COLO668 (cell line): ENCODE data around the gene HERC6.
"Not testable (repeated sequence)": the region's sequence is repeated elsewhere in the genome, so short reads cannot be mapped to it uniquely, and the experiment has no call there.

Experiments used
- DNase-seq: peaks from one replicate; lab custom pipeline; 2025; ENCODE audit not compliant: unreplicated experiment; lab: John Stamatoyannopoulos, UW

HERC6 gene

GRCh38 chr4:88378691-88379559, at the start of gene HERC6:
HERC6 (plus strand) TSS chr4:88378852; CDS start chr4:88378922, 70 bp downstream.
- peak; percentile 80 for DNase-seq

DNA sequence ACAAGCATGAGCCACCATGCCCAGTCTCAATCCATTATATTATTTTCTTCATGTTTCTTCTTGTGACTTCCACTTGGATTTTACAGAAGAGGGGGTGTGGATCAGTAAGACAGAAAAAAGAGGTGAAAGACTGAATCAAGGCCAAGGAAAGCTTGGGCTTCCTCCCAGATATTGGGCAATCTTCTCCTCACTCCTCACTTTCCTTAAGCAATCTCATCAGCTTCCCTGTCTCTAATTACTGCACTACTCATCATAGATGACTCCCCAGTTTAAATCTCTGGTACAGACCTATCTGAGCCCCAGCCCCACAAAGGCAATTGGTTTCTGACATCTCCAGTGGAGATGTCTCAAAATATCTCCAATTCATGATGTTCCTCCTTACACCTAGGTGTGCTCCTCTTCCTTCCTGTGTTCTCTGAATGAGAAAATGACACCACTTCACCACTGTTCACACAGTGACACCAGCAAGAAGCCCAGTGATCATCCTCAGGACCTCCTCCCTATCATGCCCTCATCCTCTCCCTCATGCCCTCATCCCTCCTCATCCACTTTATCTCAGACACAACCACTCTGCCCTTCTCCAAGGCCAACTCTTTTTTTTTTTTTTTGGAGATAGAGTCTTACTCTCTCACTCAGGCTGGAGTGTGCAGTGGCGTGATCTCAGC, 44.8 kb upstream of the HERC6 start:
- no peak for DNase-seq

- no peak for DNase-seq
Measured at GRCh38 chr4:88335092-88335665, 43.5 kb upstream of the HERC6 start.

DNA sequence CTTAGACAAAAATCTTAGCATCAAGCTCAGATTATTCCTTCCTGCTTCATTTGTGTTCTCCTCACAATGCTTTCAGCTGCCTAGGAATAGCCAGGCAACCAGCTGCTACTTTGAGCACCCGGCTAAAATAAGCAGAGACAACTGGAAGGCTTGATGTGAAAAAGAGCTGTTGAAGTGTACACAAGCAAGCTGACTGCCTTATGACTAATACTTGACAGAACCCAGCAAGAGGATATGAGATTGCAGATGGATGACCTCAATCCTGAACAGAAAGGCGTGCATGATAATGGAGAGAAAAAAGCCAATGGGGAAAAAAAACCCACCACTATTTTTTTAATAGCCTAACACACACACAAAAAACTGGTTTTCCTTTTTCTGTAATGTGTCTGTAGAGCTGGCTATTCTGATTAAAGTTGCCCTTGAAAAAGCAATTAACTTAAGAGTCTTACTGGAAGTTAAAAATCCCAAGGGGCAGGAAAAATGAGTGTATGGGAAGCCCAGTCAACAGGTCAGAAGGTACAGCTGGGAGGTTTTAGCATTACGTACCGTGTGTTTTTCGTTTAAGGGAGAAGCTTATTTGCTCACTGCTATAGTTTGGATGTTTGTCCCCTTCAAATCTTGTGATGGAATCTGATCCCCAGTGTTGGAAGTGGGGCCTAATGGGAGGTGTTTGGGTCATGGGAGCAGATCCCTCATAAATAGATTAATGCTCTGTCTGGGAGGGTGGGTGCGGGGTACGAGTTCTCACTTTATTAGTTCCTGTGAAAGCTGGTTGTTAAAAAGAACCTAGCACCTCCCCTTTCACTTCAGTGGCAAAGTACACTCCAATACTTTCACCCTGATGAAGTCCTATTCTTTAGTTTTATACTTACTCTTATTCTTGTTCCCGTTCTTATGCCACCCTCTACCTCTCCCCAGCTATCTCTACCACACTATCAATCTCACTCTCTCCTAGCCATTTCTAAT, 37.1 kb upstream of the HERC6 start:
- no peak for DNase-seq

- DNase-seq, result not testable (repeated sequence)
Measured at GRCh38 chr4:88346902-88347301, 31.8 kb upstream of the HERC6 start.

GRCh38 chr4:88348761-88349160, 29.9 kb upstream of the HERC6 start:
- DNase-seq, result not testable (repeated sequence)

DNA sequence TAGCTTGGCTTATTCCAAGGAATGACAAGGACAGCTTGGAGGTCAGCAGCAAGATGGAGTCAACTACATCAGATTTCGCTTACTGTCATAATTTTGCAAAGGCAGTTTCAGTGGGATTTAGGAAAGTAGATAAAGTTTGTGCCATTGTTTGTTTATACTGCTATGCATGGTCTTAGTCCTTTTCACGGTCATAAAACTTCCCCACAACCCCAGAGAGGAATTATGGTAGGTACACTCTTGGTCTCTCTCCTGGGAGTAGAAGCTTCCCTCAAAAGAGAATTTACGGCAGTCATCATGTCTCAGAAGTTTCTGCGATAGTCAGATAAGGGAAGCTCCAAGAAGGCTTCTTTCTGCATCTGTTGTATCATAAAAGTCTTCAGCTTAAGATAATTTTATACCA, 27.9 kb upstream of the HERC6 start:
- DNase-seq, result no peak

DNA sequence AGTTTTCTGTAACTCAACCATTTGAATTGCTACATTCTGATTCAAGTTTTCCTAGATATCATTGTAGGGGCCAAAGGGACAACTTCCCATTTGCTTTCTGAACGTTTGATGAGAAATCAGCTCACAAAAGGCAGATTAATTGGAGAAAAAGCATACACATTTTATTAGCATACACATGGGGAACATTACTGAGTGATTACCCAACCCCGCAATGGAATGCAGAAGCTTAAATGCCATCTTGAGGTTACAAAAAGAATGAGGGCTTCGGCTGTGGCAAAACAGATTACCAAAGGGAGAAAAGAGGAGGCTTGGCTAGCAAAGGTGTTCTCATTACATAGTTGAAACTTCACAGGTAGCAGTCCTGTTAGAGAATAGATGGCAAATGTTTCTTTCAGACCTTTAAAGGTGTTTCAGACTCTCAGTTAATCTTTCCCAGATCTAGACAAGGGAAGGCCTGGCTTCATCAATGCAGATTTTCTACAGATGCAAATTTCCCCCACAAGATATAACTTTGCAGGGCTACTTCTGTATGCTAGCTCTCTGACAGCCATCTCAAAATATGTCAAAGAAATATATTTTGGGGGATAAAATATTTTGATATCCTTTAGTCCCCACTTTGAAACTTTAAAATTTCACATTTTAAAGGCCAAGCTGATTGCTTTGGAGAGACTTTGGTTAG, 26.5 kb upstream of the HERC6 start:
- DNase-seq, result no peak

GRCh38 chr4:88353324-88353723, 25.3 kb upstream of the HERC6 start:
- no peak for DNase-seq

- DNase-seq, result no peak
Measured at GRCh38 chr4:88356771-88357170, 21.9 kb upstream of the HERC6 start.

GRCh38 chr4:88357262-88357661, 21.4 kb upstream of the HERC6 start:
- DNase-seq, result no peak

DNA sequence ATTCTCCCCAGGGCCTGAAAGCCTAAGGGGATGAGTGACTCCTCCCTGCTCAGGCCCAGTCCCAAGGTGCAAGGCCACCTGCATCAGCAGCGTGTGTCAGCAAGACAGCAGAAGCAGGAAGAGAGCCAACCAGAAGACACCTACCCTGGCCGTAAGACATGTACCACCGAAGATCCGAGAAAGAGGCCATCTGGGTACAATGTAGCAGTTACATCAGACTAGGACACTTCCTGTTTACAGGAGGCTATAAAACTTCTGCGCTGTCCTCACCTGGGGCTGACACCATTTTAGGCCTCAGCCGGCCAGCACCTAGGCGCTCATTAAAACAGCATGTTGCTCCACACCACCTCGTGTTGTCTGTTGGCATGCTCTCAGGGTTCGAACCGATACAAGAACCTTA, 19.1 kb upstream of the HERC6 start:
- DNase-seq, result no peak

- DNase-seq, result no peak
Measured at GRCh38 chr4:88360256-88360655, 18.4 kb upstream of the HERC6 start.

- DNase-seq, result no peak
Measured at GRCh38 chr4:88360791-88361190, 17.9 kb upstream of the HERC6 start.

DNA sequence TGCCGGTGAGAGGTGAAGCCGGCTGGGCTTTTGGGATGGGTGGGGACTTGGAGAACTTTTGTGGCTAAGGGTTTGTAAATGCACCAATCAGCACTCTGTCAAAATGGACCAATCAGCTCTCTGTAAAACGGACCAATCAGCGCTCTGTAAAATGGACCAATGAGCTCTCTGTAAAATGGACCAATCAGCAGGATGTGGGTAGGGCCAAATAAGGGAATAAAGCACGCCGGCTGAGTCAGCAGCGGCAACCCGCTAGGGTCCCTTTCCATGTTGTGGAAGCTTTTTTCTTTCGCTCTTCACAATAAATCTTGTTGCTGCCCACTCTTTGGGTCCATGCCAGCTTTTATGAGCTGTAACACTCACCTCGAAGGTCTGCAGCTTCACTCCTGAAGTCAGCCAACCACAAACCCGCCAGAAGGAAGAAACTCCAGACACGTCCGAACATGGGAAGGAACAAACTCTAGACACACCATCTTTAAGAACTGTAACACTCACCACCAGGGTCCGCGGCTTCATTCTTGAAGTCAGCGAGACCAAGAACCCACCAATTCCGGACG, 17.4 kb upstream of the HERC6 start:
- DNase-seq, result not testable (repeated sequence)

GRCh38 chr4:88366460-88366859, 12.2 kb upstream of the HERC6 start:
- DNase-seq, result no peak

DNA sequence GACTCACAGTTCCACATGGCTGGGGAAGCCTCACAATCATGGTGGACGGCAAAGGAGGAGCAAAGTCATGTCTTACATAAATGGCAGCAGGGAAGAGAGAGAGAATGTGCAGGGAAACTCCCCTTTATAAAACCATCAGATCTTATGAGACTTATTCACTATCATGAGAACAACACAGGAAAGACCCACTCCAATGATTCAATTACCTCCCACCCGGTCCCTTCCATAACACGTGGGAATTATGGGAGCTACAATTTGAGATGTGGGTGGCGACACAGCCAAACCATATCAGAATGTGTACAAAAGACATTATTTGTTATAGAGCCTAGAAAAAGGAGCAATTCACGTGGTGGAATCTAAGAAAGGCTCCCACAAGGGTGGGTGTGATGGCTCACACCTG, 10.8 kb upstream of the HERC6 start:
- DNase-seq, result no peak

- not testable (repeated sequence) for DNase-seq
Measured at GRCh38 chr4:88369180-88369812, 9.4 kb upstream of the HERC6 start.

GRCh38 chr4:88381123-88381522, 2.5 kb downstream of the HERC6 start:
- no peak for DNase-seq

DNA sequence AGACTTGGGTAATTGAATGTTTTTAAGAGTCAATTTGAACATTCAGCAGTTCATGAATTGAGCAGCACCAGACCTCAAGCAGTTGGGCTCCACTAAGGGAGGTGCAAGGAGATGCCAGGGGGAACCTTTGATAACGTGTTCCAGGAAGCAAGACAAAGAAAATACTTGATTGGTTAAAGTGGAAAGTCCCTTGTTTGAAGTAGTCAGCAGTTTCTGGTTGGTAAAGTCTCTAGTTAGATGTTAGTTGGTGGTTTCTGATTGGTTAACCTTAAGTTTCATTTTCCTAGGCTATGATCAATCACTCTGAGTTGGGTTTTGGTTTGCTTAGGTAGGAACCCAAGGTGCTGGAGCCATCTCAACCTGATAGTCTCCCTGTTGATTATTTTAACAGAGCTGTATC, 4.0 kb downstream of the HERC6 start:
- no peak for DNase-seq
